Endothelial cell of umbilical vein (primary cell): Measurements from ENCODE around the gene CCDC60.

Experiments used
- EZH2 ChIP-seq: IDR thresholded peaks from 2 replicates; pipeline ENCODE4 v1.6.1; 2012; ENCODE audit warnings: borderline replicate concordance, low read depth, mild to moderate bottlenecking, moderate library complexity, low read length, inconsistent platforms; ENCODE audit not compliant: severe bottlenecking
- POLR2A ChIP-seq: IDR thresholded peaks from 2 replicates; pipeline ENCODE4 v1.6.1; 2012; ENCODE audit warnings: low read depth, mild to moderate bottlenecking, control low read depth, low read length
- TF ChIP-seq, protein P1 (sequence below), 2 donors: IDR thresholded peaks; 1 replicate in 1 of 2; 2 replicates in 1 of 2; pipeline ENCODE4 v1.5.1; 2011; ENCODE audit warnings: low read length in 2 of 2, mild to moderate bottlenecking in 2 of 2, moderate library complexity in 2 of 2, control low read depth in 1 of 2, inconsistent platforms in 1 of 2, low read depth in 1 of 2; ENCODE audit not compliant: insufficient read depth in 1 of 2; ENCODE audit errors: extremely low read depth in 1 of 2

DNA sequence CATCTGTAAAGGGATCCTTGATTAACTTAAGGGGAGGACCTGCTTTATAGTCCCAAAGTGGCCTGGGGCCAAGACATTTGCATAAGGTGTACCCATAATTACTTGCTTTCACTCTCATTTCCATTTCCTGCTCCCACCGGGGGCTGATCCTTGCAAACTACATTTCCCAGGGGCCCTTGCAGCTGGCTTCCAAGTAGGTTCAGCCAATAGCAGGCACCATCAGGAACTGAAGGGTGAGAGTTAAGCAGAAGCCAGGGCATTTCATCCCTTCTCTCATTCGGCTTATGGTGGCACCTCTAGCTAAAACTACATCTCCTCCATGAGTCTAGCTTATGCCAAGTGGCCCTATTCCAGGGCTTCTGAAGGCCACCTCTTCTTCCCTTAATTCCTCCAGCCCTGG lies 88.8 kb downstream of the CCDC60 start:
- no peak for TF ChIP-seq EZH2
- no peak for TF ChIP-seq POLR2A
- TF ChIP-seq, protein P1, sequence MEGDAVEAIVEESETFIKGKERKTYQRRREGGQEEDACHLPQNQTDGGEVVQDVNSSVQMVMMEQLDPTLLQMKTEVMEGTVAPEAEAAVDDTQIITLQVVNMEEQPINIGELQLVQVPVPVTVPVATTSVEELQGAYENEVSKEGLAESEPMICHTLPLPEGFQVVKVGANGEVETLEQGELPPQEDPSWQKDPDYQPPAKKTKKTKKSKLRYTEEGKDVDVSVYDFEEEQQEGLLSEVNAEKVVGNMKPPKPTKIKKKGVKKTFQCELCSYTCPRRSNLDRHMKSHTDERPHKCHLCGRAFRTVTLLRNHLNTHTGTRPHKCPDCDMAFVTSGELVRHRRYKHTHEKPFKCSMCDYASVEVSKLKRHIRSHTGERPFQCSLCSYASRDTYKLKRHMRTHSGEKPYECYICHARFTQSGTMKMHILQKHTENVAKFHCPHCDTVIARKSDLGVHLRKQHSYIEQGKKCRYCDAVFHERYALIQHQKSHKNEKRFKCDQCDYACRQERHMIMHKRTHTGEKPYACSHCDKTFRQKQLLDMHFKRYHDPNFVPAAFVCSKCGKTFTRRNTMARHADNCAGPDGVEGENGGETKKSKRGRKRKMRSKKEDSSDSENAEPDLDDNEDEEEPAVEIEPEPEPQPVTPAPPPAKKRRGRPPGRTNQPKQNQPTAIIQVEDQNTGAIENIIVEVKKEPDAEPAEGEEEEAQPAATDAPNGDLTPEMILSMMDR (IDR thresholded peaks at IDR 0.05; ENCODE audit: extremely low read depth in 1 of 2, insufficient read depth in 1 of 2, low read depth in 1 of 2, low read length in 2 of 2): no peak
